Fibroblast of lung (primary cell): ENCODE data around the gene MIEF2. TPM values are rescaled to one million over a fixed set of nuclear protein-coding genes. Genes with fewer than 3 reads are reported as not detected.

ENCODE experiments used
- DNase-seq, 2 donors: peaks; one replicate each; pipeline versions ENCODE4 v3.0.0 to v3.0.0-alpha.2; 2010; ENCODE audit warnings: low read depth in 2 of 2
- H2AFZ ChIP-seq: 2 replicates; pipeline ENCODE4 v1.5.1; 2012; ENCODE audit warnings: low read length, control low read depth, inconsistent platforms
- H3K27ac ChIP-seq: 2 replicates; pipeline ENCODE4 v1.5.1; 2011; ENCODE audit warnings: low read length, control low read depth; ENCODE audit not compliant: insufficient read depth
- H3K27me3 ChIP-seq: 2 replicates; pipeline ENCODE4 v1.5.1; 2011; ENCODE audit warnings: mild to moderate bottlenecking, low read length; ENCODE audit not compliant: control insufficient read depth, insufficient read depth
- H3K36me3 ChIP-seq: 2 replicates; pipeline ENCODE4 v1.5.1; 2011; ENCODE audit warnings: low read length; ENCODE audit not compliant: control insufficient read depth, insufficient read depth
- H3K4me1 ChIP-seq: 2 replicates; pipeline ENCODE4 v1.5.1; 2011; ENCODE audit warnings: low read length; ENCODE audit not compliant: control insufficient read depth, insufficient read depth; ENCODE audit errors: extremely low read depth
- H3K4me2 ChIP-seq: 2 replicates; pipeline ENCODE4 v1.5.1; 2011; ENCODE audit warnings: low read length, control low read depth; ENCODE audit not compliant: insufficient read depth; ENCODE audit errors: extremely low read depth
- H3K4me3 ChIP-seq, 4 experiments: fragments of 200-600 bp in 1 of 4; sonication (generic) in 1 of 4; replicated peaks in 1 of 4; 2 replicates each; pipeline ENCODE4 v1.5.1; 2011 to 2016; ENCODE audit warnings: low read length in 4 of 4, low read depth in 3 of 4, mild to moderate bottlenecking in 3 of 4, control low read depth in 2 of 4, inconsistent platforms in 1 of 4, mixed read lengths in 1 of 4; ENCODE audit not compliant: insufficient read depth in 1 of 4; ENCODE audit errors: control extremely low read depth in 1 of 4
- H3K79me2 ChIP-seq: 2 replicates; pipeline ENCODE4 v1.5.1; 2012; ENCODE audit warnings: mild to moderate bottlenecking, low read length, inconsistent platforms; ENCODE audit not compliant: control insufficient read depth, insufficient read depth
- H3K9ac ChIP-seq: 2 replicates; pipeline ENCODE4 v1.5.1; 2011; ENCODE audit warnings: mild to moderate bottlenecking, low read length, control low read depth; ENCODE audit not compliant: insufficient read depth
- H3K9me3 ChIP-seq: 2 replicates; pipeline ENCODE4 v1.5.1; 2012; ENCODE audit warnings: low read depth, low read length; ENCODE audit not compliant: control insufficient read depth, insufficient read depth
- H4K20me1 ChIP-seq: 2 replicates; pipeline ENCODE4 v1.5.1; 2011; ENCODE audit warnings: low read length; ENCODE audit not compliant: control insufficient read depth, insufficient read depth; ENCODE audit errors: extremely low read depth
- CTCF ChIP-seq, 2 donors: IDR thresholded peaks in 1 of 2; conservative IDR thresholded peaks in 1 of 2; 1 replicate in 1 of 2; 2 replicates in 1 of 2; pipeline ENCODE4 v1.5.1; 2011 to 2012; ENCODE audit warnings: low read length in 2 of 2, control low read depth in 1 of 2, inconsistent platforms in 1 of 2, low read depth in 1 of 2, mild to moderate bottlenecking in 1 of 2
- EZH2 ChIP-seq: IDR thresholded peaks from 2 replicates; pipeline ENCODE4 v1.5.1; 2012; ENCODE audit warnings: low read length, control low read depth, mild to moderate bottlenecking; ENCODE audit errors: missing control alignments
- polyA plus RNA-seq, 2 donors: library from polyadenylated mRNA; depleted of rRNA in 1 of 2; stranded (reverse) in 1 of 2; unstranded in 1 of 2; fragments of >200 nt; gene quantifications; 2 replicates each; pipeline ENCODE4 v1.2.1, GENCODE V29; 2011 to 2012; ENCODE audit warnings: missing spikeins in 1 of 2
- total RNA-seq: library from RNA; depleted of rRNA; stranded (reverse); fragments of >200 nt; gene quantifications from 2 replicates; pipeline ENCODE4 v1.2.1, GENCODE V29; 2014

Gene MIEF2
- total and polyA plus RNA-seq, 2 donors (not counting 1 experiment from before 2014, with no cell fraction given): 3.9 to 16.2 TPM

- peak overlapping the region; percentile 81 for H3K27ac ChIP-seq
- peak overlapping the region; percentile 96 for H3K4me2 ChIP-seq
- no peak overlapping the region for H2AFZ ChIP-seq
- H4K20me1 ChIP-seq: no peaks in the 10 kb centered on the region
- H3K79me2 ChIP-seq: peaks cover 16% of the 10 kb centered on the region
- TF ChIP-seq CTCF (conservative IDR thresholded peaks at IDR 0.05 in 1 of 2, IDR thresholded peaks at IDR 0.05 in 1 of 2; ENCODE audit: low read depth in 1 of 2, low read length in 2 of 2): no peak
- no peak for TF ChIP-seq EZH2
- H3K36me3 ChIP-seq: peaks cover 15% of the 10 kb centered on the region
- H3K27me3 ChIP-seq: no peaks in the 10 kb centered on the region
- no peaks in the 10 kb centered on the region for H3K9me3 ChIP-seq
- H3K9ac ChIP-seq: no peak overlapping the region
- no peak for DNase-seq
- H3K4me1 ChIP-seq: peaks cover 22% of the 10 kb centered on the region
- peak overlapping the region in 1 of 4 experiments; percentile 76 for H3K4me3 ChIP-seq
These were observed 1.6 kb downstream of the MIEF2 start for GRCh38 chr17:18262111-18262510.

- H4K20me1 ChIP-seq: no peaks in the 10 kb centered on the region
- H3K4me1 ChIP-seq: peaks cover 18% of the 10 kb centered on the region
- no peak overlapping the region for H3K4me2 ChIP-seq
- DNase-seq: no peak
- no peaks in the 10 kb centered on the region for H3K27me3 ChIP-seq
- H3K27ac ChIP-seq: no peak overlapping the region
- no peak for TF ChIP-seq EZH2
- TF ChIP-seq CTCF (conservative IDR thresholded peaks at IDR 0.05 in 1 of 2, IDR thresholded peaks at IDR 0.05 in 1 of 2; ENCODE audit: low read depth in 1 of 2, low read length in 2 of 2): no peak
- H3K9ac ChIP-seq: no peak overlapping the region
- H3K4me3 ChIP-seq: no peak overlapping the region
- H3K79me2 ChIP-seq: peaks cover 11% of the 10 kb centered on the region
- peaks cover 15% of the 10 kb centered on the region for H3K36me3 ChIP-seq
- no peaks in the 10 kb centered on the region for H3K9me3 ChIP-seq
- no peak overlapping the region for H2AFZ ChIP-seq
These were observed 2.2 kb downstream of the MIEF2 start for GRCh38 chr17:18262641-18263040.

GRCh38 chr17:18263885-18264682, 3.6 kb downstream of the MIEF2 start:
- TF ChIP-seq EZH2 (no peak), CTCF (conservative IDR thresholded peaks at IDR 0.05 in 1 of 2, IDR thresholded peaks at IDR 0.05 in 1 of 2; ENCODE audit: low read depth in 1 of 2, low read length in 2 of 2) (no peak)
- H3K4me2 ChIP-seq: no peak overlapping the region
- no peaks in the 10 kb centered on the region for H3K27me3 ChIP-seq
- no peak for DNase-seq
- peaks cover 15% of the 10 kb centered on the region for H3K36me3 ChIP-seq
- H3K9ac ChIP-seq: no peak overlapping the region
- H2AFZ ChIP-seq: no peak overlapping the region
- H4K20me1 ChIP-seq: no peaks in the 10 kb centered on the region
- H3K27ac ChIP-seq: no peak overlapping the region
- no peak overlapping the region for H3K4me3 ChIP-seq
- H3K9me3 ChIP-seq: no peaks in the 10 kb centered on the region
- H3K4me1 ChIP-seq: peaks cover 18% of the 10 kb centered on the region
- H3K79me2 ChIP-seq: peaks cover 9% of the 10 kb centered on the region
